Body of pancreas (tissue), 4 donors: ENCODE data around the gene GLP2R. TPM values are rescaled to one million over a fixed set of nuclear protein-coding genes. Genes with fewer than 3 reads are reported as not detected.

Experiments
- ATAC-seq: fragments of 150-250 bp; one replicate; pipeline ENCODE4 v1.9.1; 2016
- DNase-seq, 4 donors: peaks; one replicate each; pipeline ENCODE4 v3.0.0-alpha.2; 2019
- H3K27ac ChIP-seq, 4 donors: fragments of 200-600 bp; sonication (generic); 1 replicate in 3 of 4; 2 replicates in 1 of 4; pipeline versions ENCODE4 v1.5.1 to v1.6.1; 2016 to 2019; ENCODE audit warnings: mild to moderate bottlenecking in 1 of 4, mixed read lengths in 1 of 4, moderate library complexity in 1 of 4
- H3K27me3 ChIP-seq, 2 donors: fragments of 200-600 bp; sonication (generic); one replicate each; pipeline ENCODE4 v1.6.0; 2016; ENCODE audit warnings: mild to moderate bottlenecking in 1 of 2
- H3K36me3 ChIP-seq, 2 donors: fragments of 200-600 bp; sonication (generic); replicated peaks in 1 of 2; 2 replicates each; pipeline ENCODE4 v1.5.1; 2016; ENCODE audit warnings: low read depth in 2 of 2; ENCODE audit not compliant: insufficient read depth in 1 of 2
- H3K4me1 ChIP-seq: fragments of 200-600 bp; sonication (generic); one replicate; pipeline ENCODE4 v1.6.0; 2016
- H3K4me3 ChIP-seq, 2 donors: fragments of 200-600 bp; sonication (generic); 1 replicate in 1 of 2; 2 replicates in 1 of 2; pipeline ENCODE4 v1.5.1; 2016 to 2019
- H3K9me3 ChIP-seq, 3 donors: fragments of 200-600 bp; sonication (generic); 1 replicate in 2 of 3; 2 replicates in 1 of 3; pipeline ENCODE4 v1.5.1; 2016
- POLR2A ChIP-seq, 3 donors: fragments of 450-650 bp; IDR thresholded peaks; one replicate each; pipeline ENCODE4 v1.6.1; 2016; ENCODE audit warnings: antibody characterized with exemption in 3 of 3, mild to moderate bottlenecking in 2 of 3
- WGBS, 2 donors: methylation state at CpG; one replicate each; pipeline ENCODE4 v1.1.5; 2017; 5-methylcytosine and 5-hydroxymethylcytosine counted together
- intact Hi-C: fragments of 100-400 bp; cut with DNase I; formaldehyde crosslinking; loops from one replicate; pipeline ENCODE4 v1.15.1; 2023
- total RNA-seq, 2 donors: library from RNA; depleted of rRNA; stranded (reverse); fragments of >200 nt; gene quantifications; one replicate each; pipeline ENCODE4 v1.1.0, GENCODE V29; 2016
- TF ChIP-seq, protein P1 (sequence below), 7 experiments: fragments of 450-650 bp in 4 of 7; fragments of 200-600 bp in 3 of 7; sonication (generic) in 3 of 7; IDR thresholded peaks; one replicate each; pipeline ENCODE4 v1.5.1; 2016 to 2019; ENCODE audit warnings: antibody characterized with exemption in 7 of 7

The GLP2R gene
- total RNA-seq, 2 donors from 2014 or later: 4.6 to 4.7 TPM

DNA sequence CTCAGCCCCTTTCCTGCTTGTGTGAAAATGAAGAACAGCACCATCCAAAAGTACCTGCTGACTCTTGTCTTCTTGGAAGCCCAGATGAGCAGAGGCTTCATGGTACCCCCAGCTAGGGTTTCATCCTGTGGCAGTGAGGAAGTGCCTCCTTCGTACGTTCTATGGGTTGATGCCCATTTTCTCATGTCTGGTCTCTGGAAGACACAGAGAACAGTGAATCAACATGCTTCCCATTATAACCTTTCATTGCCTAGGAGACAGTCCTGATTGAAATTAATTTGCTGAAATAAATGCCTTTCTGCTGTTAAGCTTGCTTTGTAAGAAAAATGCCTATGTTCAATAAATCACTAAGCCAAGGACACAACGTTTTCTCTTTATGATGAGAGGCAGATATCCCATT, 42.8 kb downstream of the GLP2R start:
- WGBS, 2 donors: 55 to 57% methylated on average over 3 of the region's 3 CpGs
- DNase-seq (no peak), ATAC-seq (no peak)

DNA sequence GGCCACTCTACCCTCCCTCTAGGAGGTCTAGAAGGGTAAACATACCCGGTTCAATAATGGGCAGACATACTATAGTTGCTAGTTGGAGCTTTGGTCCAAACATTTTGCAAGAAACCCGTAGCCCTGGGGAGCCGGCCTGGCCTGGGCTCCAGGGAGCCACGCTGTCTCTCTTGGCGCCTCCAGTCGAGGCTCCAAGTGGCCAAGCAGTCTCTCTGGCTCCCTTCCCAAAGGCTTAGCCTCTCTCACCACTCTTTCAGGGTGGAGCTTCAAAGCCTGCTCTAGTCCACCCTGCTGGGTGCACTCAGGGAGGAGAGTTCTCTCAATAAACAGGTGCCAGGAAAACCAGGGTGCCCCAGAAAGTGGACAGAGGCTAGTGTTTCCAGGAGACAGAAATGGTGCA, 47.1 kb downstream of the GLP2R start:
- no peaks in the 10 kb centered on the region for H3K9me3 ChIP-seq
- ATAC-seq (no peak), DNase-seq (no peak)
- intact Hi-C loops: no loop called here
- no peaks in the 10 kb centered on the region for H3K4me1 ChIP-seq
- H3K36me3 ChIP-seq: no peaks in the 10 kb centered on the region
- H3K27me3 ChIP-seq: no peaks in the 10 kb centered on the region
- TF ChIP-seq POLR2A (IDR thresholded peaks at IDR 0.05): no peak
- TF ChIP-seq, protein P1, sequence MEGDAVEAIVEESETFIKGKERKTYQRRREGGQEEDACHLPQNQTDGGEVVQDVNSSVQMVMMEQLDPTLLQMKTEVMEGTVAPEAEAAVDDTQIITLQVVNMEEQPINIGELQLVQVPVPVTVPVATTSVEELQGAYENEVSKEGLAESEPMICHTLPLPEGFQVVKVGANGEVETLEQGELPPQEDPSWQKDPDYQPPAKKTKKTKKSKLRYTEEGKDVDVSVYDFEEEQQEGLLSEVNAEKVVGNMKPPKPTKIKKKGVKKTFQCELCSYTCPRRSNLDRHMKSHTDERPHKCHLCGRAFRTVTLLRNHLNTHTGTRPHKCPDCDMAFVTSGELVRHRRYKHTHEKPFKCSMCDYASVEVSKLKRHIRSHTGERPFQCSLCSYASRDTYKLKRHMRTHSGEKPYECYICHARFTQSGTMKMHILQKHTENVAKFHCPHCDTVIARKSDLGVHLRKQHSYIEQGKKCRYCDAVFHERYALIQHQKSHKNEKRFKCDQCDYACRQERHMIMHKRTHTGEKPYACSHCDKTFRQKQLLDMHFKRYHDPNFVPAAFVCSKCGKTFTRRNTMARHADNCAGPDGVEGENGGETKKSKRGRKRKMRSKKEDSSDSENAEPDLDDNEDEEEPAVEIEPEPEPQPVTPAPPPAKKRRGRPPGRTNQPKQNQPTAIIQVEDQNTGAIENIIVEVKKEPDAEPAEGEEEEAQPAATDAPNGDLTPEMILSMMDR (IDR thresholded peaks at IDR 0.05): no peak
- WGBS, 2 donors: 64 to 68% methylated on average over 5 to 6 of the region's 6 CpGs
- no peak overlapping the region for H3K27ac ChIP-seq
- no peak overlapping the region for H3K4me3 ChIP-seq

More for the DNA sequence above, 42.8 kb downstream of the GLP2R start:
- no peak overlapping the region for H3K27ac ChIP-seq
- no peaks in the 10 kb centered on the region for H3K27me3 ChIP-seq
- H3K36me3 ChIP-seq: no peaks in the 10 kb centered on the region
- no peaks in the 10 kb centered on the region for H3K9me3 ChIP-seq
- no peaks in the 10 kb centered on the region for H3K4me1 ChIP-seq
- H3K4me3 ChIP-seq: no peak overlapping the region
- no peak for TF ChIP-seq POLR2A (IDR thresholded peaks at IDR 0.05)
- TF ChIP-seq, protein P1 (IDR thresholded peaks at IDR 0.05): no peak
- intact Hi-C loops: no loop called here

DNA sequence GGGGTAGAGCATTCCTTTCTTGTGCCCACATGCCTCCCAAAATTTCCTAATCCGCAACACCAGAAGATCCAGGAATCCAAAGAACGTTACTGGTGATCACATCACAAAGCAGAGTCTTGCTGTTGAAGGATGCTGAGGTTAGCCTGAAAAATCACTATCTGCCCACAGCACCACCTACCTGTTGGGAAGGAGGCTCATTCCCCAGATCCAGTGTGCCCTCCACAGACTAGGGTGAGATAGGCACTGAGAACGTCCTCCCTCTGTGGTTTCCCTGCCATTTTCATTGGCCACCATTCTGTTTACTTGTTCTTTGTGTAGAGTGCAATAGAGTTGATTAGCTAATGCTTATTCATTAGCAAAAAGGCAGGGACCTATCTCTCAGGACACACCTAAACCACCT, 49.0 kb downstream of the GLP2R start:
- Histone ChIP-seq H3K4me3 (no peak overlapping the region), H3K4me1 (no peaks in the 10 kb centered on the region), H3K36me3 (no peaks in the 10 kb centered on the region), H3K27me3 (no peaks in the 10 kb centered on the region), H3K27ac (no peak overlapping the region), H3K9me3 (no peaks in the 10 kb centered on the region)
- ATAC-seq: no peak
- WGBS, 2 donors: 50 to 56% methylated on average over 3 of the region's 3 CpGs
- intact Hi-C loops: no loop called here
- no peak for DNase-seq
- TF ChIP-seq, protein P1 (IDR thresholded peaks at IDR 0.05): no peak
- no peak for TF ChIP-seq POLR2A (IDR thresholded peaks at IDR 0.05)

DNA sequence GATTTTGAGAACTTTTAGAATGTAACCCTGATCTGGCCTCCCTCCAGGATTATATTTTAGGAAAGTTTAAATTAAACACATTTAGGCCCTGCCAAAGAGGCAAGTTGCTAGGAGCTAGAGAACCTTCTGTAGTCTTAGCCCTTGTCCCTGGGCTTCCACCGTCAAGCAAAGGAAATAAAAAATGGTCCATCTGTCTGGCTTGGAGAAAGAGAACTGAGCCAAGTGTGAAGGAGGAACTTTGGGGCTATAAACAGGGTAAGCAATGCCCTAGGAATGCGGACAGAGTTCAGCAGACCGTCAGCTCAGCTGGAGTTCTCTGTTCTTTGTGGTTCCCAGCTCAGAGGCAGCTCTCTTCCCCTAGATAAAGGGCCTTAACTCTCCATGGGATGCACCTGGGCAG, 49.7 kb downstream of the GLP2R start:
- Histone ChIP-seq H3K27me3 (no peaks in the 10 kb centered on the region), H3K27ac (no peak overlapping the region), H3K4me3 (no peak overlapping the region), H3K9me3 (no peaks in the 10 kb centered on the region), H3K36me3 (no peaks in the 10 kb centered on the region), H3K4me1 (no peaks in the 10 kb centered on the region)
- DNase-seq: peak in 1 of 4 donors; percentile 38
- WGBS, 2 donors: 33 to 56% methylated on average over 3 of the region's 3 CpGs
- no peak for ATAC-seq
- TF ChIP-seq, protein P1 (IDR thresholded peaks at IDR 0.05): no peak
- TF ChIP-seq POLR2A (IDR thresholded peaks at IDR 0.05): no peak
- intact Hi-C loops: no loop called here

DNA sequence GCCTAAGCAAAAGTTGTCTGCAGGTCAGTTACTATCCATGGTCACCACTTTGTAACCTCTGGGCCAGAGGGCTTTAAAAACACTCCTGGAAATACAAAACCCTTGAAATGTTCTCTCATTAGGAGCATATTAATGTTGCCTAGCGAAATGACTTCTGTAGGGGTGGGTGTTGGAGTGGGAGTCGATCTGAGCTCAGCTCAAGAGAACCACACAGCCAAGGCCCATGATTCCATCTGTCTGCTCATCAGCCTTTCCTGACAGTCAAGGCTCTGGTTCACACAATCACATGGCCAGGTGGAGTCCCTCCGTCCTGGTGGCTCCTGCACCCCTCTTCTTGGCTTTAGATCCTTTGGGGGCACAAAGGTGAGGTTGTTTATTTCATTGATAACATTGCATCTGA, 52.6 kb downstream of the GLP2R start:
- ATAC-seq (no peak), DNase-seq (no peak)
- no peaks in the 10 kb centered on the region for H3K27me3 ChIP-seq
- TF ChIP-seq, protein P1 (IDR thresholded peaks at IDR 0.05): no peak
- TF ChIP-seq POLR2A (IDR thresholded peaks at IDR 0.05): no peak
- no peaks in the 10 kb centered on the region for H3K36me3 ChIP-seq
- intact Hi-C loops: no loop called here
- no peak overlapping the region for H3K4me3 ChIP-seq
- WGBS, 2 donors: 44 to 51% methylated on average over 3 of the region's 3 CpGs
- H3K4me1 ChIP-seq: no peaks in the 10 kb centered on the region
- no peak overlapping the region for H3K27ac ChIP-seq
- H3K9me3 ChIP-seq: no peaks in the 10 kb centered on the region
